Right lobe of liver (tissue), 4 donors: ENCODE results near the gene UBE3D.

ENCODE experiments used
- POLR2A ChIP-seq: fragments of 450-650 bp; IDR thresholded peaks from one replicate; pipeline ENCODE4 v1.6.1; 2017; ENCODE audit warnings: antibody characterized with exemption, mild to moderate bottlenecking
- TF ChIP-seq, protein P1 (sequence below), 4 donors: fragments of 200-600 bp in 3 of 4; fragments of 450-650 bp in 1 of 4; IDR thresholded peaks; one replicate each; pipeline versions ENCODE4 v1.5.1 to v1.8.0; 2016 to 2022; ENCODE audit warnings: antibody characterized with exemption in 4 of 4, mild to moderate bottlenecking in 2 of 4
- donor health status: DM: no; HTN: no; CAD: no.
- donor health status: DM: no; HTN: no; CAD: no.
- donor health status: DM: no; HTN: yes; CAD: no.

- TF ChIP-seq, protein P1, sequence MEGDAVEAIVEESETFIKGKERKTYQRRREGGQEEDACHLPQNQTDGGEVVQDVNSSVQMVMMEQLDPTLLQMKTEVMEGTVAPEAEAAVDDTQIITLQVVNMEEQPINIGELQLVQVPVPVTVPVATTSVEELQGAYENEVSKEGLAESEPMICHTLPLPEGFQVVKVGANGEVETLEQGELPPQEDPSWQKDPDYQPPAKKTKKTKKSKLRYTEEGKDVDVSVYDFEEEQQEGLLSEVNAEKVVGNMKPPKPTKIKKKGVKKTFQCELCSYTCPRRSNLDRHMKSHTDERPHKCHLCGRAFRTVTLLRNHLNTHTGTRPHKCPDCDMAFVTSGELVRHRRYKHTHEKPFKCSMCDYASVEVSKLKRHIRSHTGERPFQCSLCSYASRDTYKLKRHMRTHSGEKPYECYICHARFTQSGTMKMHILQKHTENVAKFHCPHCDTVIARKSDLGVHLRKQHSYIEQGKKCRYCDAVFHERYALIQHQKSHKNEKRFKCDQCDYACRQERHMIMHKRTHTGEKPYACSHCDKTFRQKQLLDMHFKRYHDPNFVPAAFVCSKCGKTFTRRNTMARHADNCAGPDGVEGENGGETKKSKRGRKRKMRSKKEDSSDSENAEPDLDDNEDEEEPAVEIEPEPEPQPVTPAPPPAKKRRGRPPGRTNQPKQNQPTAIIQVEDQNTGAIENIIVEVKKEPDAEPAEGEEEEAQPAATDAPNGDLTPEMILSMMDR (IDR thresholded peaks at IDR 0.05): no peak
- no peak for TF ChIP-seq POLR2A
These were observed 140.7 kb downstream of the UBE3D start for GRCh38 chr6:82924799-82925535.
